HG03575 (cell line): Measurements from ENCODE around the gene DHRSX.
"Not testable (repeated sequence)": the region's sequence is repeated elsewhere in the genome, so short reads cannot be mapped to it uniquely, and the experiment has no call there.

ENCODE experiments used
- ATAC-seq: cut with Tn5 transposase; IDR thresholded peaks from one replicate; pipeline ENCODE4 v1.9.1; 2021; ENCODE audit not compliant: unreplicated experiment, insufficient number of reproducible peaks, low FRiP score; ENCODE audit errors: extremely low read depth

Gene DHRSX

GRCh38 chrX:2220829-2221567 lies 279.8 kb downstream of the DHRSX start:
- ATAC-seq: no peak

- no peak for ATAC-seq
Observed at GRCh38 chrX:2220296-2220695, 280.5 kb downstream of the DHRSX start.

GRCh38 chrX:2214138-2214823 lies 286.5 kb downstream of the DHRSX start:
- ATAC-seq: not testable (repeated sequence)

GRCh38 chrX:2211667-2212066 lies 289.1 kb downstream of the DHRSX start:
- ATAC-seq: not testable (repeated sequence)

GRCh38 chrX:2193273-2193592 lies 307.5 kb downstream of the DHRSX start:
- no peak for ATAC-seq

- ATAC-seq: no peak
Observed at GRCh38 chrX:2192584-2193272, 308.0 kb downstream of the DHRSX start.

- ATAC-seq: no peak
Observed at GRCh38 chrX:2188840-2189239, 311.9 kb downstream of the DHRSX start.

GRCh38 chrX:2188330-2188792 lies 312.4 kb downstream of the DHRSX start:
- no peak for ATAC-seq

GRCh38 chrX:2187352-2188115 lies 313.2 kb downstream of the DHRSX start:
- no peak for ATAC-seq

GRCh38 chrX:2185341-2186082 lies 315.3 kb downstream of the DHRSX start:
- no peak for ATAC-seq

- ATAC-seq: no peak
Observed at GRCh38 chrX:2184089-2184488, 316.7 kb downstream of the DHRSX start.

GRCh38 chrX:2183193-2183725 lies 317.5 kb downstream of the DHRSX start:
- no peak for ATAC-seq

- no peak for ATAC-seq
Observed at GRCh38 chrX:2177541-2177940, 323.2 kb downstream of the DHRSX start.

GRCh38 chrX:2176733-2177132 lies 324.0 kb downstream of the DHRSX start:
- no peak for ATAC-seq

- ATAC-seq: no peak
Observed at GRCh38 chrX:2176274-2176673, 324.5 kb downstream of the DHRSX start.

- no peak for ATAC-seq
Observed at GRCh38 chrX:2172359-2172758, 328.4 kb downstream of the DHRSX start.
